Spleen (tissue), 7 donors: ENCODE data around the gene EVA1A.

Experiments
- CTCF ChIP-seq, 11 experiments: fragments of 200-600 bp in 7 of 11; fragments of 450-650 bp in 4 of 11; sonication (generic) in 4 of 11; IDR thresholded peaks in 8 of 11; conservative IDR thresholded peaks in 3 of 11; 1 replicate in 7 of 11; 2 replicates in 4 of 11; pipeline versions ENCODE4 v1.4.0 to v1.8.0; 2016 to 2021; ENCODE audit warnings: antibody characterized with exemption in 11 of 11, inconsistent platforms in 4 of 11, mild to moderate bottlenecking in 1 of 11
- POLR2A ChIP-seq, 3 donors: fragments of 450-650 bp; IDR thresholded peaks; one replicate each; pipeline ENCODE4 v1.5.1; 2017; ENCODE audit warnings: antibody characterized with exemption in 3 of 3, mild to moderate bottlenecking in 1 of 3
- POLR2AphosphoS5 ChIP-seq, 3 donors: sonication (generic); formaldehyde crosslinking; IDR thresholded peaks; one replicate each; pipeline ENCODE4 v1.5.1; 2017; ENCODE audit warnings: antibody characterized with exemption in 3 of 3
- donor health status: DM: no; HTN: no; CAD: no; lungs with moderate emphysema.
- donor health status: DM: no; HTN: no; CAD: no.
- donor health status: DM: no; HTN: no; CAD: no.

- TF ChIP-seq POLR2A (IDR thresholded peaks at IDR 0.05), result no peak
- no peak for TF ChIP-seq POLR2AphosphoS5 (IDR thresholded peaks at IDR 0.05)
- no peak for TF ChIP-seq CTCF (IDR thresholded peaks at IDR 0.05 in 8 of 11, conservative IDR thresholded peaks at IDR 0.05 in 3 of 11)
Observed at GRCh38 chr2:75537658-75538057, 23.1 kb downstream of the EVA1A start.
